ENCODE results near the gene RBP2. TPM values are rescaled to one million over a fixed set of nuclear protein-coding genes. Genes with fewer than 3 reads are reported as not detected.

Gene RBP2
- total RNA-seq, result not detected in 2 replicates

GRCh38 chr3:139476348-139476747 lies at the start of gene RBP2:
RBP2 (minus strand) TSS chr3:139476516; CDS start chr3:139476459, 57 bp downstream.

Other genes starting within 250 kb of the RBP2 start
- gene MRPS22, start 132.5 kb downstream of the RBP2 start, total RNA-seq, result 31.3 and 36.9 TPM in 2 replicates
- gene COPB2, start 86.9 kb downstream of the RBP2 start, total RNA-seq, result 108 and 118 TPM in 2 replicates
- 5.2 and 7.2 TPM in 2 replicates for gene RBP1, start 63.2 kb upstream of the RBP2 start, total RNA-seq
- 0.56 and 1.2 TPM in 2 replicates for gene NMNAT3, start 201.5 kb upstream of the RBP2 start, total RNA-seq